HG02588 (cell line): ENCODE results near the gene MLXIPL.
A peak's percentile ranks its signal among the peaks of the same experiment; 100 is the strongest.
"Not testable (repeated sequence)": the region's sequence is repeated elsewhere in the genome, so short reads cannot be mapped to it uniquely, and the experiment has no call there.

Experiments
- ATAC-seq: cut with Tn5 transposase; IDR thresholded peaks from one replicate; pipeline ENCODE4 v1.9.1; 2021; ENCODE audit warnings: mild to moderate bottlenecking, moderate library complexity; ENCODE audit not compliant: unreplicated experiment

The MLXIPL gene

DNA sequence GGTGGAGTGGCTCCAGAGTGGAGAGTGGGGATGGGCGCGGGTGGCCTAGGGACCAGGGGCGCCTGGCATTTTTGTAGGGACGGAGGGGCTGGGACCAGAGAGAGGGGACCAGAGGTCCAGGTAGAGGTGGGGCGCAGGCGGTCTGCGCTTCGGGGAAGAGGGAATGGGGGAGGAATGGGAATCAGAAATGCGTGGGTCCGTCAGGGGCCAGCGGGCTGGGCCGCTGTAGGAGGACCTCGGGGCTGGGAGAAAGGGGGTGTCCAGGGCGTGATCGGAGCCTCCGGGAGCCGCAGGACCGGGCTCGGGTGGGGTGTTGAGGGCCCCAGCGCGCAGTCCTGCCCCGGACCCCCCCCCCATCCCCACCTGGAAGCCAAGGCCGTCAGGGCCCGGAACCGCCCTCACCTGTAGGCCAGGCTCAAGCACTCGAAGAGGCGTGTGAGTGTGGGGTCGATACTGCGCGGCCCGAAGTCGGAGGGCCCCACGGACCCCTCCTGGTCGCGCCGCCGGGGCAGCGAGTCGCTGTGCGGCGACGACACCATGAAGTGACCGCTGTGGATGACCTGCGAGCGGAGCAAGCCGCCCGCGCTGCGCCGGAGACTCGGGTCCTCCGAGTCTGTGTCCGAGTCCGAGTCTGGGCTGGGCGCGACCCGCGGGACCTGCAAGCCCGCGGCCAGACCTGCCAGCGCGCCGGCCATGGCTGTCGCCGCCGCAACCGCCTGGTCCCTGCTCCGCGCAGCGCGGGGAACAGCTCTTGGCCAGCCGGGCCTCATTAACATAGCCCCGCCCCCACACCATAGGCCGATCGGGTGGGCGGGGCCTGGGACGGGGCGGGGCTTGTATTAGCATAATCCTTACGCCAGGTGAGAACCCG is at the start of gene MLXIPL:
MLXIPL (minus strand) TSS at position 725 of the 871 bp plus-strand sequence; CDS start at position 695, 30 bp downstream.
- ATAC-seq: no peak

DNA sequence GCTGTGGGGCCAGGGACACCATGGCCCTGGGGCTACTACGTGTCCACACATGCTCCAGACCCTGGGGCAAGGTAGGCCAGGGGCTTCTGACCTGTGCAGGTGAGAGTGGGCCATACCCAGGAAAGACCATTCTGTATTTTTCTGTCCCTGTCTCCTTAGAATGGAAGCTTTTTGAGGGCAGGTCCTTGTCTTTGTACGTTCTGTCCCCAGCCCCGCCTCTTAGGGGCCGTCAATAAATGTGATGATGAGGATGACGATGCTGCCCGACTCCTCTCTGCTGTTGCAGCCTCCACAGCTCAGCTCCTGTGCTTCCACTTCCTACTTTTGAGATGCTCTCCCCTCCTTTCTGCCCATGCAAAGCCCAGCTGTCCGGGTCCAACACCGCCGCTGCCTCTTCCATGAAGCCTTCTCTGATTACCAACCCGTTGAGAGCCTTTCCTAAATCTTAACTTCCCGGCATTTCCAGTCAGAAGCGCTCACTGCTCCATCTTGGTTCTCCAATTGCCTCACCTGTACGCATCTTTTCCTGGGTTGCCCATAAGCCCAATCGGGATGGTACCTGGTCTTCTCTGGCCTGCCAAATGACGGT is 47.6 kb upstream of the MLXIPL start:
- no peak for ATAC-seq

DNA sequence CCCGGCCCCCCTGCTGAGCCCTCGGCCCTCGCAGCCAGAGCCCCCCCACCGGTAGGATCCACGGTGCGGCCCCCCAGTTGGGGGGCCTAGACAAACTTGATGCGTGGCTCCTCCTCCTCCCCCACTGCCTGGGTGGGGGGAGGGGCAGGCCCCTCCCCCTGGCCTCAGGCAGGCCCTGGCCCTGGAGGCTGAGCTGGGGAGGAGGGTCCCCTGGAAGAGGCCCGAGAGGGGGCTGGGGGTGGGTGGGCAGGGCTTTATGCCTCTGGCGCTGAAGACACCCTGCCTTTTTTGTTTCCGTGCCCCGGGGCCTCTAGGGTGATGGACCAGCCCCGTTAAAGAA is 47.0 kb upstream of the MLXIPL start:
- ATAC-seq: no peak

GRCh38 chr7:73669858-73670385 is 45.6 kb upstream of the MLXIPL start:
- ATAC-seq: no peak

DNA sequence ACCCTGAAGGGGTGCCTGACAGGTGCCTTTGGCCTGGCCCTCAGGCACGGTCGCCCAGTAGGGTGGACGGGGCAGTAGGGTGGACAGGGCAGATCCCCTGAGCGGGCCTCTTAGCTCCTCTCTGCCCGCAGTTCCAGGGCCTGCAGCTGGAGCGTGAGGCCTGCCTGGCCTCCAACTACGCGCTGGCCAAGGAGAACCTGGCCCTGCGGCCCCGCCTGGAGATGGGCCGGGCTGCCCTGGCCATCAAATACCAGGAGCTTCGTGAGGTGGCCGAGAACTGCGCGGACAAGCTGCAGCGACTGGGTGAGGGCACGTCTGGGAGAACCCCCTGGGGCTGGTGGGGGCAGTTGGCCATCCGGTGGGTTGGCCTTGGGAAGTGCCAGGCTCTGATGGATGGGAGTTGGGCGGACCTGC is 45.0 kb upstream of the MLXIPL start:
- no peak for ATAC-seq

DNA sequence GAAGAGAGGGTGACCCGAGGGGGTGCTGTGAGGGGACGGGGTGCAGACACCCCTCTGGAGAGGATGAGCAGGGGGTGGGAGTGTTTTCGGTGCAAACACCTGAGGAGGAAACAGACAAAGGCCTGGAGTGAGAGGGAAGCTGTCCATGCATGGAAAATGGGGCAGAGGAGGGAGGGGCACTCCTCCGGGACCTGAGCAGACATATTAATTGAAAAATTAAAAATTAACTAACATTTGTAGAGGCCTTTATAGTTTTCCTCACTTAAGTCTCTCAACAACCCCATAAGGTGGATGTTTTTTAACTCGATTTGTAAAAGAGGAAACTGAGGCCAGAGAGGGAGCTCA is 44.5 kb upstream of the MLXIPL start:
- no peak for ATAC-seq

GRCh38 chr7:73668103-73668885 is 44.0 kb upstream of the MLXIPL start:
- ATAC-seq: peak; percentile 3

- ATAC-seq: peak; percentile 92
Observed at GRCh38 chr7:73667344-73668102, 43.2 kb upstream of the MLXIPL start, which contains the start of gene VPS37D. VPS37D (plus strand) TSS chr7:73667831; CDS start chr7:73667959, 128 bp downstream.

GRCh38 chr7:73663033-73663432 is 38.7 kb upstream of the MLXIPL start:
- ATAC-seq: no peak

DNA sequence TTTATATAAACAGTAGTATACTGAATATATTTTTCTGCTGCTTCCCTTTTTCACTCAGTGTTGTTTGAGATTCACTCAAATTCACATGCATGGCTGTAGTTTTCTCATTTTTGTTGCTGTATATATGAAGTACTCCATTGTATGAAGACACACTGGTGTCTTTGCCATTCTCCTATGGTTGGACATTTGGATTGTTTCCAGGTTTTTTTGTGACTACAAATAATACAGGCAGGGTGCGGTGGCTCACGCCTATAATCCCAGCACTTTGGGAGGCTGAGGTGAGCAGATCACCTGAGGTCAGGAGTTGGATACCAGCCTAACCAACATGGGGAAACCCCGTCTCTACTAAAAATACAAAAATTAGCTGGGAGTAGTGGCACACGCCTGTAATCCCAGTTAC is 36.3 kb upstream of the MLXIPL start:
- not testable (repeated sequence) for ATAC-seq

DNA sequence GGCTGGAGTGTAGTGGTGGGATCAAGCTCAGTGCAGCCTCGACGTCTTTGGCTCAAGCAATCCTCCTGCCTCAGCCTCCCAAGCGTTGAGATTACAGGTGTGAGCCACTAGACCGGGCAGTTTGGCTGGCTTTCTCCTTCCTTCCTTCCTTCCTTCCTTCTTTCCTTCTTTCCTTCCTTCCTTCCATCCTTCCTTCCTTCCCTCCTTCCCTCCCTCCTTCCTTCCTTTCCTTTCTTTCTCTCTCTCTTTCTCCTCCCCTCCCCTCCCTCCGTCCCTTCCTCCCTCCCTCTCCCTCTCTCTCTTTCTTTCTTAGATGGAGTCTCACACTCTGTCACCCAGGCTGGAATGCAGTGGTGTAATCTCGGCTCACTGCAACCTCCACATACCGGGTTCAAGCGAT is 35.7 kb upstream of the MLXIPL start:
- no peak for ATAC-seq

GRCh38 chr7:73655309-73655708 is 31.0 kb upstream of the MLXIPL start:
- not testable (repeated sequence) for ATAC-seq

DNA sequence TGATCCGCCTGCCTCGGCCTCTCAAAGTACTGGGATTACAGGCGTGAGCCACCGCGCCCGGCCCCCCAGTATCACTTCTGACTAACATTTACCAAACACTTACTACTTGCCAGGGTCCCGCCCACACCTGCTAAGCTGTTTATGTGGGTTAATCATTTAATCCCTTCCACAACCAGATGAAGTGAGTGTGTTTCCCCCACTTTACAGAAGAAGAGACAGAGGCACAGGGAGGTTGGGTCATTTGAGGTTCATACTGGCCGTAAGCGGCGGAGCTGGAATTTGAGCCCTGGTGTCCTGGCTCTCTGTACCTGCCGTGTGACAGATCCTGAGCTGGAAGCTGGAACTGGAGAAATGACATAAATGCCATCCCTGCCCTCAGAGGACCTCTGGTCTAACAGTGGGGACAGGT is 28.2 kb upstream of the MLXIPL start:
- no peak for ATAC-seq

- ATAC-seq: no peak
Observed at GRCh38 chr7:73650524-73650923, 26.2 kb upstream of the MLXIPL start.

GRCh38 chr7:73649576-73649975 is 25.3 kb upstream of the MLXIPL start:
- no peak for ATAC-seq

GRCh38 chr7:73648593-73649332 is 24.4 kb upstream of the MLXIPL start:
- ATAC-seq: no peak

GRCh38 chr7:73647725-73648592 is 23.6 kb upstream of the MLXIPL start:
- ATAC-seq: no peak

- no peak for ATAC-seq
Observed at GRCh38 chr7:73646785-73647724, 22.7 kb upstream of the MLXIPL start.
